HG02981 (cell line): ENCODE data around the gene ZBTB9.

Experiments
- ATAC-seq: cut with Tn5 transposase; IDR thresholded peaks from one replicate; pipeline ENCODE4 v1.9.1; 2021; ENCODE audit warnings: mild to moderate bottlenecking, moderate library complexity; ENCODE audit not compliant: unreplicated experiment

The ZBTB9 gene

GRCh38 chr6:33432546-33432945 is 21.8 kb upstream of the ZBTB9 start:
- no peak for ATAC-seq

- ATAC-seq, result no peak
Measured at GRCh38 chr6:33433001-33433543, 21.3 kb upstream of the ZBTB9 start.

- no peak for ATAC-seq
Measured at GRCh38 chr6:33433544-33434191, 20.7 kb upstream of the ZBTB9 start.

- no peak for ATAC-seq
Measured at GRCh38 chr6:33434961-33435360, 19.4 kb upstream of the ZBTB9 start.

GRCh38 chr6:33437666-33438065 is 16.7 kb upstream of the ZBTB9 start:
- ATAC-seq, result no peak

GRCh38 chr6:33438978-33439594 is 15.3 kb upstream of the ZBTB9 start:
- no peak for ATAC-seq

- no peak for ATAC-seq
Measured at GRCh38 chr6:33439956-33440648, 14.3 kb upstream of the ZBTB9 start.

- ATAC-seq, result no peak
Measured at GRCh38 chr6:33440649-33441309, 13.6 kb upstream of the ZBTB9 start.

GRCh38 chr6:33441457-33441856 is 12.9 kb upstream of the ZBTB9 start:
- no peak for ATAC-seq

GRCh38 chr6:33442283-33442682 is 12.1 kb upstream of the ZBTB9 start:
- ATAC-seq, result no peak

- ATAC-seq, result no peak
Measured at GRCh38 chr6:33443025-33443424, 11.4 kb upstream of the ZBTB9 start.

- ATAC-seq, result no peak
Measured at GRCh38 chr6:33443619-33444504, 10.5 kb upstream of the ZBTB9 start.

- no peak for ATAC-seq
Measured at GRCh38 chr6:33445119-33445603, 9.2 kb upstream of the ZBTB9 start.

- ATAC-seq, result no peak
Measured at GRCh38 chr6:33446356-33446755, 8.0 kb upstream of the ZBTB9 start.

GRCh38 chr6:33450434-33450833 is 3.9 kb upstream of the ZBTB9 start:
- no peak for ATAC-seq

- ATAC-seq, result no peak
Measured at GRCh38 chr6:33451606-33452005, 2.8 kb upstream of the ZBTB9 start.

GRCh38 chr6:33452496-33452895 is 1.9 kb upstream of the ZBTB9 start:
- no peak for ATAC-seq

GRCh38 chr6:33453393-33454008 is 875 bp upstream of the ZBTB9 start:
- ATAC-seq, result no peak

GRCh38 chr6:33455051-33455450 is 675 bp downstream of the ZBTB9 start:
- no peak for ATAC-seq

GRCh38 chr6:33456156-33456555 is 1.8 kb downstream of the ZBTB9 start:
- no peak for ATAC-seq
